Ovary (tissue), 9 donors: Measurements from ENCODE around the gene KRT79. TPM values are rescaled to one million over a fixed set of nuclear protein-coding genes. Genes with fewer than 3 reads are reported as not detected.

ENCODE experiments used
- DNase-seq, 5 donors: peaks; one replicate each; pipeline ENCODE4 v3.0.0-alpha.2; 2019 to 2020
- H3K27ac ChIP-seq, 2 donors: fragments of 200-600 bp; one replicate each; pipeline versions ENCODE4 v1.5.1 to v1.8.0; 2019 to 2022
- H3K27me3 ChIP-seq: fragments of 200-600 bp; one replicate; pipeline ENCODE4 v1.8.0; 2022
- H3K36me3 ChIP-seq: fragments of 200-600 bp; sonication (generic); one replicate; pipeline ENCODE4 v1.5.1; 2019
- H3K4me1 ChIP-seq: one replicate; pipeline ENCODE4 v1.8.1; 2013; ENCODE audit warnings: mild to moderate bottlenecking, moderate library complexity; ENCODE audit not compliant: insufficient read depth
- H3K4me3 ChIP-seq: fragments of 200-600 bp; sonication (generic); one replicate; pipeline ENCODE4 v1.5.1; 2017
- H3K9me3 ChIP-seq, 2 donors: fragments of 200-600 bp in 1 of 2; sonication (generic) in 1 of 2; one replicate each; pipeline versions ENCODE4 v1.5.1 to v1.8.1; 2013 to 2019; ENCODE audit warnings: mild to moderate bottlenecking in 1 of 2, moderate library complexity in 1 of 2
- EP300 ChIP-seq: sonication (generic); formaldehyde crosslinking; IDR thresholded peaks from one replicate; pipeline ENCODE4 v1.6.1; 2017; ENCODE audit warnings: antibody characterized with exemption
- POLR2A ChIP-seq: fragments of 450-650 bp; IDR thresholded peaks from one replicate; pipeline ENCODE4 v1.6.1; 2017; ENCODE audit warnings: antibody characterized with exemption, mild to moderate bottlenecking, moderate library complexity
- WGBS, 3 donors: extraction: QIAGEN DNeasy Blood & Tissue Kit in 1 of 3; methylation state at CpG; one replicate each; pipeline versions ENCODE4 v1.1.5 to v1.1.7; 2013 to 2017; 5-methylcytosine and 5-hydroxymethylcytosine counted together
- intact Hi-C, 4 donors: fragments of 100-400 bp; cut with DNase I; formaldehyde crosslinking; loops; one replicate each; pipeline versions ENCODE4 v1.11.0 to v1.15.1; 2022 to 2023
- polyA plus RNA-seq, 2 donors: library from polyadenylated mRNA; stranded (reverse); fragments of 200-250 nt in 1 of 2; fragments of 350-450 nt in 1 of 2; fragmentation: Illumina TruSeq in 1 of 2; extraction: RNeasy Lipid Tissue Mini Kit (QIAGEN cat#74804) in 1 of 2; gene quantifications; one replicate each; pipeline ENCODE4 v1.2.3, GENCODE V29; 2013 to 2014
- total RNA-seq, 7 donors: library from RNA; depleted of rRNA in 2 of 7; stranded (reverse); fragments of >200 nt in 2 of 7; fragmentation: NEBNext Ultra II Directional in 3 of 7; extraction: Animal tissue kit (Norgen Biotek cat#: 25700) in 3 of 7; gene quantifications; one replicate each; pipeline versions ENCODE4 v1.1.0 to v1.2.4, GENCODE V29; 2016 to 2023
- TF ChIP-seq, protein P1 (sequence below), 3 donors: fragments of 450-650 bp in 2 of 3; fragments of 200-600 bp in 1 of 3; IDR thresholded peaks; one replicate each; pipeline versions ENCODE4 v1.5.1 to v1.8.0; 2016 to 2022; ENCODE audit warnings: antibody characterized with exemption in 3 of 3, mild to moderate bottlenecking in 1 of 3
- donor health status: DM: no; HTN: no; CAD: no; lungs with moderate emphysema.
- donor health status: DM: no; HTN: no; CAD: no.
- donor health status: Bipolar disorder and iron deficiency.
- donor health status: DM: yes; HTN: yes; CAD: no.
- donor health status: DM: no; HTN: no; CAD: no.
- donor health status: DM: yes; HTN: yes; CAD: no.

KRT79 gene
- total and polyA plus RNA-seq, 9 donors, result not detected

DNA sequence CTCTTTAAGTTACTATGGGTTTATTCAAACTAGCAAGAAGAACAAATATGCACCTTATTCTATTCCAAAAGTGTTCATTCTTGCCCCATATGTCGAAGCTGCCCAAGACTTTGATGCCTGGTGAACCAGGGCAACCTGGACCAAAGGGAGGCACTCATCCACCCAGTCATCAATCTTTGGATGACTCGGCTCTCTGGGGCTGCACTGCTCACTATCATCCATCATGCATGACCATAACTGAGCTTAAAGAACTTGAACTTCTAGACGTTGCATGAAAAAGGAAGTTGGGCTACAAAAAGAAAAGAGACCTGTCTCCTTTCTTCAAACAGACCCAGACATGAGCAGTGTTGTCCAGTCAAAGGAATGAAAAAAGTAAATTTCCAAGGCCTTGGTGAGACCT is 21.4 kb downstream of the KRT79 start:
- no peak overlapping the region for H3K4me3 ChIP-seq
- WGBS, 3 donors, result 21 to 43% (median 38%) methylated on average over 3 of the region's 3 CpGs
- no peaks in the 10 kb centered on the region for H3K27me3 ChIP-seq
- no peaks in the 10 kb centered on the region for H3K4me1 ChIP-seq
- H3K9me3 ChIP-seq, result no peaks in the 10 kb centered on the region
- no peak overlapping the region for H3K27ac ChIP-seq
- TF ChIP-seq, protein P1, sequence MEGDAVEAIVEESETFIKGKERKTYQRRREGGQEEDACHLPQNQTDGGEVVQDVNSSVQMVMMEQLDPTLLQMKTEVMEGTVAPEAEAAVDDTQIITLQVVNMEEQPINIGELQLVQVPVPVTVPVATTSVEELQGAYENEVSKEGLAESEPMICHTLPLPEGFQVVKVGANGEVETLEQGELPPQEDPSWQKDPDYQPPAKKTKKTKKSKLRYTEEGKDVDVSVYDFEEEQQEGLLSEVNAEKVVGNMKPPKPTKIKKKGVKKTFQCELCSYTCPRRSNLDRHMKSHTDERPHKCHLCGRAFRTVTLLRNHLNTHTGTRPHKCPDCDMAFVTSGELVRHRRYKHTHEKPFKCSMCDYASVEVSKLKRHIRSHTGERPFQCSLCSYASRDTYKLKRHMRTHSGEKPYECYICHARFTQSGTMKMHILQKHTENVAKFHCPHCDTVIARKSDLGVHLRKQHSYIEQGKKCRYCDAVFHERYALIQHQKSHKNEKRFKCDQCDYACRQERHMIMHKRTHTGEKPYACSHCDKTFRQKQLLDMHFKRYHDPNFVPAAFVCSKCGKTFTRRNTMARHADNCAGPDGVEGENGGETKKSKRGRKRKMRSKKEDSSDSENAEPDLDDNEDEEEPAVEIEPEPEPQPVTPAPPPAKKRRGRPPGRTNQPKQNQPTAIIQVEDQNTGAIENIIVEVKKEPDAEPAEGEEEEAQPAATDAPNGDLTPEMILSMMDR (IDR thresholded peaks at IDR 0.05), result no peak
- TF ChIP-seq POLR2A (no peak), EP300 (no peak)
- DNase-seq, result no peak
- intact Hi-C loops, result no loop called here
- H3K36me3 ChIP-seq, result no peaks in the 10 kb centered on the region

DNA sequence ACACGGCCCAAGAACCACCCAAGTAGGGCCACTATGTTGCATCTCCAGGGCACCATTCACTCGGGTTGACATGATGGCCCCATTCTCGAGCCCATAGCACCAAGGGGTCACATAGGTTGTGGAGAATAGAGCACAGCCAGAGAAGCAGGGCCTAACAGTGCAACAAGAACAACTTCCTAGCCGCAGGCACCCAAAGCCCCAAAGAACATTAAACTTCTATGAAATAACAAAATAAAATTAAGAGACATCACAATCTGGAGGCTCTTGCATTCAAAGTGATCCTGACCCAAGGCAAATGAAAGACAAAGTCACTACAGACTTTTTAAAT is 22.1 kb downstream of the KRT79 start:
- 61 to 84% (median 75%) methylated on average over 4 of the region's 4 CpGs for WGBS, 3 donors
- Histone ChIP-seq H3K9me3 (no peaks in the 10 kb centered on the region), H3K27ac (no peak overlapping the region), H3K36me3 (no peaks in the 10 kb centered on the region), H3K4me3 (no peak overlapping the region), H3K4me1 (no peaks in the 10 kb centered on the region), H3K27me3 (no peaks in the 10 kb centered on the region)
- TF ChIP-seq POLR2A, result no peak
- no peak for TF ChIP-seq EP300
- TF ChIP-seq, protein P1 (IDR thresholded peaks at IDR 0.05), result no peak
- no peak for DNase-seq
- intact Hi-C loops, result no loop called here

DNA sequence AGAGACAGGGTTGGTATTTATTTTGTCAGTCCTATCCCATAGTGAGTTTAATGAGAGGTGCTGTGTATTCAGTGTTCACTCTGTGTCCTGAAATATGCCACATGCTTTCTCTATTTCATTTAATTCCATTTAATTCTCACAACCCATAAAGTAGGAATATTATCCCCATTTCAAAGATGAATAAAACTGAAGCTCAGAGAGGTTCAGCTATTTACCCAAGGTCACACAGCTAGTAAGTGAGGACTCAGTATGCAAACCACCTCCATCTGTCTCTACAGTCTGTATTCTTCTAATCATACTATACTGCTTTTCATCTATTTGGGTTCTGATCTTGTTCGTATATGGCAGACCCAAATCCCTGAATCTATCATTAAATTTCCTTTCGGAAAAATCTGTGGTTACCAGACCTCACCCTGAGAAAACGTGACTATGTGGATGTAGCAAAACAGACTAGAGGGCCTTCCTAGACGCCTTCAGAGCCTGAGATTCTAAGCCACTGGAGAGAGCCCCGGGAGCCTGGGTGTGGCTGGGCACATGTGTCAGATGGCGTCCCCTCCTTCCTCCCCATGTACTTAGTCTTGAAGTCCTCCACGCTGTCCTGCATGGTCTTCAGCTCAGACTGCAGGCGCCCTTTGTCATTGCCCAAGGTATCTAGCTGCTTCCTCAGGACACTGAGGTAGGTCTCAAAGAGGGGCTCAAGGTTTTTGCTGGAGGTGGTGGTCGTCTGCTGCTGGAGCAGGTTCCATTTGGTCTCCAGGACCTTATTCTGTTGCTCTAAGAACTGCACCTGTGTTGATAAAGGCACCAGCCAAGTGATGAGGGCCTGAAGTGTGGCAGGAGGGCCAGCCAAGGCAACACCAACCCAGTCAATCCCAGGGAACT is 22.7 kb downstream of the KRT79 start:
- no peak overlapping the region for H3K4me3 ChIP-seq
- intact Hi-C loops, result no loop called here
- H3K27me3 ChIP-seq, result no peaks in the 10 kb centered on the region
- no peaks in the 10 kb centered on the region for H3K4me1 ChIP-seq
- H3K27ac ChIP-seq, result no peak overlapping the region
- no peak for DNase-seq
- no peaks in the 10 kb centered on the region for H3K36me3 ChIP-seq
- H3K9me3 ChIP-seq, result no peaks in the 10 kb centered on the region
- TF ChIP-seq, protein P1 (IDR thresholded peaks at IDR 0.05), result no peak
- TF ChIP-seq POLR2A (no peak), EP300 (no peak)
- whole genome bisulfite sequencing, 3 donors, result 82 to 88% (median 83%) methylated on average over 9 of the region's 9 CpGs

DNA sequence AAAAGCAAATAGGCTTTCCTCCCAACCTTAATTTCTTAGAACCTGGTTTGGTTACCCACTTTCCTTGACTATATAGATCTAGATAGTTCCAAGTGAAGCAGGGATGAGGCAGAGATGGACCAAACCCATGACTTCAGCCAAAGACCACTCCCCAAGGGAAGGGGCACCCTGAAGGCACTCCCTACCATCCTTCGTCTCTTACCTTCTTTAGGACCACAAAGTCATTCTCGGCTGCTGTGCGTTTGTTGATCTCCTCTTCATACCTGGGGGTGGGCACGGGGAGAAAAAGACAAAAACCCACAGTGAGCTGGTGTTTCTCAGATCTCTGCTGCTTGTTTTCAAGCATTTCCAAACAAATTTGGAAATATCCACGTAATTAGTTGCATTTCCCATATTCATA is 23.6 kb downstream of the KRT79 start:
- Histone ChIP-seq H3K36me3 (no peaks in the 10 kb centered on the region), H3K27ac (no peak overlapping the region), H3K27me3 (no peaks in the 10 kb centered on the region), H3K4me3 (no peak overlapping the region), H3K4me1 (no peaks in the 10 kb centered on the region), H3K9me3 (no peaks in the 10 kb centered on the region)
- DNase-seq, result no peak
- intact Hi-C loops, result no loop called here
- TF ChIP-seq EP300, result no peak
- no peak for TF ChIP-seq POLR2A
- TF ChIP-seq, protein P1 (IDR thresholded peaks at IDR 0.05), result no peak
- WGBS, 3 donors, result 65 to 80% (median 68%) methylated on average over 5 of the region's 5 CpGs
